ENCODE data around the gene TSTD1.
A peak's percentile ranks its signal among the peaks of the same experiment; 100 is the strongest.
"Not testable (repeated sequence)": the region's sequence is repeated elsewhere in the genome, so short reads cannot be mapped to it uniquely, and the experiment has no call there.

The TSTD1 gene

DNA sequence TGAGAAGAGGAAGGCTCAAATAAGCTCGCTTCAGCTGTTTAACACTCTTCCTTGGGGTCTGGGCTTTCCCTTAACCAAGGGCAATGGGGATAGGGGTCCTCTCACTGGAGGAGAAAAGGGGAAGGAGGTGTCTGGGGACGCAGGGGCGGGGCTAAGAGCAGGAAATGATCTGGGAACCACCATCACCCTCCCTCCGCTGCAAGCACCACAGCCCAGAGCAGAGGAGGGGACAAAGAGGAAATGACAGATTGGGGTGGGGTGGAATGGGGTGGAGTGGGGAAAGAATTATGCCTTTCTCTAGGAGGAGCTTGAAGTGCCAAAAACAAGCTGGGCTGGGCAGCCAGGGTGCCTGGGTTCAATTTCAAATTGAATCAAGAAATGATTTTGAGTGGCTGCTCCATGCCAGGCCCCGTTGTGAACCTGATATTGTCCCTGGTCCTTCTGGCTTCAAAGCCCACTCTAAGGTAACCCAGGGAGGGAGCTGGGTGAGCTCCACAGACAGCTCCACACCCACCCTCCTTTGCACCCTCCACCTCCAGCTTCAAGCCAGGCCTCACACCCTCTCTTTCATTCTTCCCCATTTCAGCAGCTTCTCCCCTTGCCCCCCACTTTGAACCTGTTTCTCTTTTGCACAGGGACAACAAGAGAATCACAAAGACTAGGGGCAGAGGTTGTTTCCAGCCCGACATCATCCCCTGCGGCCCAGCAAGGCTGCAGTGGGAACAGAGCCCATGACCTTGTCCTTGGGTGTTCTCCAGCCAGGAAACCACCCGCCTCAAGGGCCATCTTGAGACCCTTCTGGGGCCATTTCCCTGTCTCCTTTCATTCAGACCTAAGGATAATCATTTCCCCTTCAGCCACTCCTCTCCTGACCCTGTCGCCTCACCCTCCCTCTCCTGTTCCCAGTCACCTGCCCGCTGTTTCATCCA is 29.8 kb upstream of the TSTD1 start:
- peak; percentile 72 for DNase-seq (ENCODE audit: low read depth)

DNA sequence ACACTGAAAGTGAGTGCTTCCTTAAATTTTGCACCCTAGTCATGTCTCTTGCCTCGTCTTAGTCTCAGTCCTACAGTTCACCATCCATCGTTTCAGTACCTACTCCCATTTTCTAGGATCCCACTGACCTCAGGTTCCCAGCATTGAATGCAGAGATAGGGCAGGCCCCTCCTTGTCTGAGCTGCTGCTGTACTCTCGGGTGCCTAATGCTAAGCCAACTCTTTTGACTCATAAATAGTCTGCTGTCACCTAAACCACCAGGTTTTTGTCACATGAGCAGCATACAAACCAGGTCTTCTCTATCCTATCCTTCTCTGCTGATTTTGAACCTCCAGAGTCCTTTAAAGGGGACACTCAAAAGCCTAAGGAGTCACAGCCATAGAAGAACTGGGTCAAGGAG is 27.9 kb upstream of the TSTD1 start:
- no peak for DNase-seq (ENCODE audit: low read depth)

DNA sequence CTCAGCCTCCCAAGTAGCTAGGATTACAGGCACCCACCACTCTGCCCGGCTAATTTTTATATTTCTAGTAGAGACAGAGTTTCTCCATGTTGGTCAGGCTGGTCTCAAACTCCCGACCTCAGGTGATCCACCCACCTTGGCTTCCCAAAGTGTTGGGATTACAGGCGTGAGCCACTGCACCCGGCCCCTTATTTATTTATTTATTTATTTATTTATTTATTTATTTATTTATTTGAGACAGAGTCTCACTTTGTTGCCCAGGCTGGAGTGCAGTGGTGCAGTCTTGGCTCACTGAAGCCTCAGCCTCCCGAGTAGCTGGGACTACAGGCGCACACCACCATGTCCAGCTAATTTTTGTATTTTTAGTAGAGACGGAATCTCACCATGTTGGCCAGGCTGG is 26.9 kb upstream of the TSTD1 start:
- not testable (repeated sequence) for DNase-seq (ENCODE audit: low read depth)

DNA sequence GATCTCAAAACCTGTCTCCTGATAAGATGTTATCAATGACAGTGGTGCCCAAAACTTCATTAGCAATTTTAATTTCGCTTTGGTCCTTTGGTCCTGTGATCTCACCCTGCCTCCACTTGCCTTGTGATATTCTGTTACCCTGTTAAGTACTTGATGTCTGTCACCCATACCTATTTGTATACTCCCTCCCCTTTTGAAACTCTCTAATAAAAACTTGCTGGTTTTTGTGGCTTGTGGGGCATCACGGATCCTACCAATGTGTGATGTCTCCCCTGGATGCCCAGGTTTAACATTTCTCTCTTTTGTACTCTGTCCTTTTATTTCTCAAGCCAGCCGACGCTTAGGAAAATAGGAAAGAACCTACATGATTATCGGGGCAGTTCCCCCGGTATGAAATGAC is 25.2 kb upstream of the TSTD1 start:
- not testable (repeated sequence) for DNase-seq (ENCODE audit: low read depth)

DNA sequence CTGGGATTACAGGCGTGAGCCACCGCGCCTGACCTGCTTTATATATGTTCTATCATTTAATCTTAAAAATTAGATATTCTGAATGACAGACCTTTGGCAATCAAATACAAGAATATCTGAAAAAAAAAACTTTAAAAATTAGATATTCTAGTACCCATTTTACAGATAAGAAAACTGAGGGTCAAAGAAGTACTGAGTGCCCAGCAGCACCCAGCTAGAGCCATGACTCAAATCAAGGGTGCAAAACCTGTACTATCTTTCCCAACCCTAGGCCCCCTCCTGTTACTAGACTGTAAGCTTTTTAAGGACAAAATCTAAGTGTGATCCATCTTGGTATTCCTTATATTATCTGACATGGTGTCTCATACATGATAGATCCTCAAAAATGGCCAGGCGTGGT is 22.7 kb upstream of the TSTD1 start:
- no peak for DNase-seq (ENCODE audit: low read depth)

DNA sequence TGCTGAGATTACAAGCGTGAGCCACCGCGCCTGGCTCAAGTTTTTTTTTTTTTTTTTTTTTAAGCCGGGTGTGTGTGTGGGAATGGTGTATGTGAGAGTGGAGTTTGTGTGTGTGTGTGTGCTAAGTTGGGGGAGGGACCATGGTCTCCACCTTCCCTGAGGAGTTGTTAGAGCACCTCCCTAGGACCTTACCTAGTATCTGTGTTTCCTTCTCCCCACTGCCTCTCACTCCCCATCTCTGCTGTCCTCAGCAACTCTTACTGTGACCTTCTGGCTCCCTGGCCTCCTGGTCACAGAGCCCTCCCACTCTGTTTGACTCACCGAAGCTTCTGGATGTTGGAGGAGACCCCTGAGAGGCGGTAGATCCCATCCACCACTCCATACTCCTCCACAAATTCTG is 20.5 kb upstream of the TSTD1 start:
- DNase-seq (ENCODE audit: low read depth): no peak

DNA sequence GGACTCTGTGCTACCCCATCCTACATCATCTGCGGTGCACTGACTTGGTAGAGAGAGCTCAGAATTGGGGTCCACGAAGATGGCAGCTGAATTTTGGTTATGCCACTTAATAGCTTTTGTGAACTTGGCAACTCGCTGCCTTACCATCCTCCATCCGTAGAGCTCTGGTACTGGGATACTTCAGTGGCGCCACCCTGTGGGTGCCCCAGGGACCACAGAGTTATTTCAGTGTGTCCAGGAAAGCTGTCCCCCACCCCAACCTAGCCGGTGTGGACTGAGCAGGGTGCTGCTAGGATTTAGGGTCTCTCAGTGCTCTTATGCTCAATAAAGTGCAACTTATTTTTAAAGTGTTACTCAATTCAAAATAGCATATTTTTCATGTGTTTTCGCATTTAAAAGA is 16.0 kb upstream of the TSTD1 start:
- no peak for DNase-seq (ENCODE audit: low read depth)

DNA sequence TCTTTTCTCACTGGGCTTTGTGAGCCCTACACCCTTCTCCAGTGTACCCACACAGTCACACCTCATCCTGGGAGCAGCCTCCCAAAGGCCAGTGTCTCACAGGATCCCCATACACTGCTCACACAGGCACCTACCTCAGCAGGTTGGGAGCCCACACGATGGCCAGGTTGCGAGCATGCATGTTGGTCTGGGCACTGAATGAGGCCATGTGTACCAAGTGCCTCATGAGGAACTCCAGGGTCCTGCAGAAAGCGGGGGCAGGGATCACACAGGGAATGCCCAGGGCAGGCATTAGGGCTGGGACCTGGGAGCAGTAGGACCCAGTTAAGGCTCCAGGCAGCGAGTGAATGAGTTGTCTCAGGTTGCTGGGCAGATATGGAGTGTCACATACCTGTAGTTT is 15.5 kb upstream of the TSTD1 start:
- DNase-seq (ENCODE audit: low read depth): no peak

DNA sequence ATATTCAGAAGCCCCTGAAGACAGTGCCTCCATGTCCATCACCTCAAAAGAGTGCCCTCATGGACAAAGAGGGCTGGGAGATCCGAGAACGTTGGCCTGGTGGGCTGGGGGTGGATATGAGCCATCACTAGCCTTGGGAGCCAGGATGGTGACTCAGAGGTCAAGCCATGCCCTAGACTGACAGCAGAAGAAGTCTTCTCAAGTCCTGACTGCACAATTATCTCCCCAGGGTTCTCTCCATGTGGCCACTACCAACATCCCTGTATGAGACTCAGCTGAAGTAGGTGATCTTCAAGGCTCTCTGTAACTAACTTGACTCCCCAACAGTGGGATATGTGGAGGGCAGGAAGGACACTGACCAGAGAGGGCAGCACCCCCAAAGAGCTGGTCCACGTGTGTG is 14.1 kb upstream of the TSTD1 start:
- no peak for DNase-seq (ENCODE audit: low read depth)

DNA sequence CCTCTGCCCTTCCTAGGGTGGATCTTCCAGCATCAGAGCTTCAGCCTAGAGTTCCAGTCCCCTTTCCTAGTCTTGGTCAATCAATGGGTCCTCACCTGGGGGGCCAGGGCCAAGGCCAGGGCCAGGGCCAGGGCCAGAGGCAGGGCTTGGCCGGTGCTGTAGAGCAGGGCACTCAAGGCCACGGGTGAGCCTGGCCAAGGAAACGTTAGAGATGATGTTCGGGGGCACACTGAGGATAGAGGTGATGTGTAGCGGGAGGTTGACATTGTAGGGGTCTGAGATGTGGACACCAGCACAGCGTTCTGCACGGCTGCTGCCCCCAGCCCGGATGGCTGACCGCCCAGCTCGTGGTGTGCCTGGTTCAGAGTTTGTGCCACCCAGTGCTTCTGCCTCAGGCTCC is 12.5 kb upstream of the TSTD1 start:
- no peak for DNase-seq (ENCODE audit: low read depth)

DNA sequence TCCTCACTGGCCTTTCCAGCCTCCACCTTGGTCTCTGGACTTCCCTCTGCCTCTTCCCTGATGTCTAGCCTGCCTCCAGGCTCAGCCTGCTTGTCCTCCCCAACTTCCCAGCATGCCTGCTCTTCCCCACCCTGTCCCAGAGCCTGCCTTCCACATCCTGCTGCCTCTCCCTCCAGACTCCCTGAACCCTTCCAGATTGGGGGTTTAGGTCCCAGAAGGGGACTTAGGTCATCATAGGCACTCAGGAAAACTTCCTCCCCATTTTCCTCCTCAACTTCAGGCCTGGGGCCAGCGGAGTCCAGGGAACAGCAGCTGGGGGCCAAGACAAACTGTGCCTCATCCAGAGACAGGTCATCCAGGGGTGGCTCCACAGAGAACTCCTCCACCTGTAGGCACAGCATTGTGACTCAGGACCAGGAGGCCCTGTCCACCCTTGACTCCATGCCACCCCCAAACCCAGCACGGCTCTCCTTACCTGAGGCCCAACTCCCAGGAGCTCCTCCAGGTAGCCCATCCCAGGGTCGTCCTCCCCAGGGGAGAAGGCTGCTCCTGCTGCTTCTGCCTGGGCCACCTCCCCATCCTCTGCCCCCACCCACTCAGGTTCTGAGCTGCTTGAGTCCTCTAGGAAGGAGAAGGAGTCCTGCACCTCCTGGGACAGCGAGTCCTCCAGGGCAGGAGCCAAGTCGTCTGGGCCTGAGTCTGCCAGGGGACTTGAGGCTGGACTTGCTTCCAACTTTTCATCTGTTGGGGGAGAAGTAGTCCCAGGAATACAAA is 10.4 kb upstream of the TSTD1 start:
- no peak for DNase-seq (ENCODE audit: low read depth)

DNA sequence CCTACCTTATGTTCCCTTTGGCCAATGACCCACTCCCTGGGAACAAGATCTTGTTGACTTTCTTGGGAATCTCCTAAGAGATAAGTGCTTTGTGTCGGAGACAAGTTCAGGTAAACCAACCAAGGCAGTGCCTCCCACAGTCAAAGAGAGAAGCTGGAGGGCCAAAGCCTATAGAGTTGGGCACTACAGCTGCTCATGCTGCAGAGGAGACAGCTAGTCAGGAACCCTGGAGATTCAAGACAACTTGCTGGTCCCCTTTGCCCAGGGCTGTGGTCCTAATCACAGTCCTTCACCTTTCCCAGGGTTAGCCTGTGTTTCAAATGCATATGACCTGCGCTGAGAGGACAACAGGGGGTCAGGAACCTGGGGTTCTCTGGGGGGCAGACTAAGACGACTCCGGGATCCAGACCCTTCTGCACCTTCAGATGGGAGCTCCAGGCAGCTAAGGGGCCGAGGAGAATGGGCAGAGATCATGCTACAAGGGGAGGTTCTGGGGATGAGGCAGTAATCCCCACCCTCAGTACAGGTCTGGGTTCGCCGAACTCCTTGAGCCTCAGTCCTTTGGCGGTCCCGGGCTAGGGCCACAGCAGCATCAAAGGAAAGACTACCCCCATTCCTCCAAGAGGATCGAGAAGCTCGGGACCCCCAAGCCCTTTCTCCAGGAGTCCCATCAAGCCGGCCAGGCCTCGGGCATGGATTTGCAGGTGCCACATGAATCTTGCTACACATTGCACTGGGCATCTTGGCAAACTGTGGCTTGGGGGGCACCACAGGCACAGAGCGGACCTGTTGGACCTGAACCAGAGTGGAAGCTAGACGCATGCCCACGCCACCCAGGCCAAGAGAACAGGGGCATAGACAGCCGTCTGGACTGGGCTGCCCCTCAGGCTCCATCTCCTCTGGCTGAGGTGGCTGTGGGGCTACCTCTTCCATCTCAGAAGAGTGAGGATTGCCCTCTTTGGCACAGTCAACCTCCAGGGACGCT is 9.0 kb upstream of the TSTD1 start:
- no peak for DNase-seq (ENCODE audit: low read depth)

DNA sequence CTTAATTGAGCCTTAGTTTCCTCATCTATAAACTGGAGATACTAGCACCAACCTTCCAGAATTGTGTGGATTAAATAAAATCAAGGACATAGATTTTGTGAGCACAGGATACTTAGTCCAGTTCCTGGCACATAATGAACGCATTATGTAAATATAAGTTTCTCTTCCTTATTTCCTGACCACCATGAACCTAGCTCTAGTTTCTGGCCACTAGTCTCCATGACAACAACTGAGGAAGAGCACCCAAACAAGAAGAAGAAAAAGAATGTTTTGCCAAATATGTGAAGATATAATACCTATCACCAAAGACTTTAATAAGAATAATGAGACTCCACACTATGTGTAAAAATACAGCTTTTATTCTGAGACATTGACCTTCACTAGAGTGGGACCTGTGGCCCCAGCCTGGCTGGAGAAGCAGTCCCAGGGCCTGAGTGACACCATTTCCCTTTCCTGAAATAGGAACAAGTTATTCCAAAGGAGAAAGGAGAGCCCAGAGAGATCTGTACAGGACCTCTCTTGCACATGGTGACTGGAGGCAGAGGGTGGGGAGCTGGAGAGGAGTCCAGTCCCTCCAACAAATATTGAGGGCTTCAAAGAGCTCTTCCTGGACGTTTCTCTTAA is 8.0 kb upstream of the TSTD1 start:
- no peak for DNase-seq (ENCODE audit: low read depth)

DNA sequence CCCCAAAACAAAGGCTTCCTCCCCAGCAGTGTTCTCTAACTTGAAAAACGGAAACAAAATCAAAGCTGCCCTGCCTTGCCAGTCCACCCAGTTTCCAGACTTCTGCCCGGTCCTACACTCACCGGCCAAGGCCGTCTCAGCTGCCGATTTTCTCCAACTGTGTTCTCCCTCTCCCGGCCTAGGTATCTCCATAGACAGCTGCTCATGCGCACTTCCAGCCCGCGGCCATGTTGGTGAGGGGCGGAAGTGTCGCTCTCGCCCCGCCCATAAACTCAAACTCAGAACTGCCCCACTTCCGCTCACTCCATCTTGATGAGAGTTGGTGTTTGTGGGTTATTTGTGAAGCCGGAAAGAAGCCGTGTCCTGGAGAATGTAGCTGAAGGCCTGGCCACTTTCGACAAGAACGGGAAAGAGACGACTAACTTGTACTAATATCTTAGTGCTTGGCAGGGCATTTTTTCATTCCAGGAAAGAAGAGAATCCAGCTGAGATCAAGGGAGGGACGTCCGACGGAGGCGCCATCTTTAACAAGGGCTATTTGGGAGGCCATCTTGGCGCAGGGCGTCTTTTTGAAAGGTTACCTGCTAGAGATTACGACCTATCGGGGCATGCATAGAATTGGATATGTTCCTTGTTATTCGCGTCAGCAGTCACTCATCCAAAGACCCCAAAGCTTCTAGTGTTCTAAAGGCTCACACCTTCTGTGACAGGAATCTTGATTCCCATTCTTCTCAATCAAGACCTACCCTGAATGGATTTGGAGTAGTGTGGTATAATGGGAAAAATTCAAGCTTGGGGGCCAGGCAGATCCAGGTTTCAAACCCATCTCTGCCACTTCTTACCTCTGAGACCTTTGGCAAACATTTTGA is 7.2 kb upstream of the TSTD1 start, which contains the start of gene USF1:
USF1 (minus strand) TSS at position 242 of the 869 bp plus-strand sequence. CDS start 2,702 bp downstream, outside the sequence.
- peak; percentile 91 for DNase-seq (ENCODE audit: low read depth)

DNA sequence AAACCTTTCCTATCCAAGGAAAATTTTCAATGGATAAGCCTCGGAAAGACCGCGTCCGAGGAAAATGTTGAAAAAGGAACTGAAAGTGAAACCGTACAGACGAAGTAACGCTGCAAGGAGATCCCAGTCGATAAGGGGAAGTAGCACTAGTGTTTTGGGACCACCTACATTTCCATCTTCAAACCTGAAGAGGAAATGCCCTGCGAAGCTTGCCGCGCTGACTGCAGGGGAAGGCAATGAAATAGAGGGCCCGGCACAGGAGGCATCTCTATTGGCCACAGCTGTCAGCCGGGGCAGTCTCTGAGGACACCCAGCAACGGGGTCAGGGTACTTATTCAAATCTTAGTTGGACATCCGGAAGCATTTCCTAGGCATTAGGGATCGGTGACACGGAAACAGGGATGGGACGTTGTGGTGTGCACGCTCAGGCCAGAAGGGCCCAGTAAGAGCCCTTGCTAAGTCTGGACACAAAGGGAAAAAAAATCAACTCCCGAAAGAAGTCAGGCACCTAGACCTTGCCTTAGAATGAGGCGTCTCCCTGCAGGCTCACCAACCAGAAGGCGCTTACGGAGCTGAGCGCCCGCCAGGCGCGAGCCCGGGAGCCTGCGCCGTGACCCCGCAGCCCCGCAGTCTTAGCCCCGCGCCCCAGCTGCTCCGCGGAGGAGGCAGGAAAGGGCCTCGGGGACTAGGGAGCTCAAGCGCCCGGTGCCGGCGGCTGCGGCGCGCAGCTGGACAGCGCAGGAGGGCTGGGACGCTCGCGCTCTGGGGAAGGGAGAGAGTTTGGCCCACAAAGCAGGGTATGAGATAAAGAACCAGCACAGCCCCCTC is 6.4 kb upstream of the TSTD1 start:
- DNase-seq (ENCODE audit: low read depth): peak; percentile 35

DNA sequence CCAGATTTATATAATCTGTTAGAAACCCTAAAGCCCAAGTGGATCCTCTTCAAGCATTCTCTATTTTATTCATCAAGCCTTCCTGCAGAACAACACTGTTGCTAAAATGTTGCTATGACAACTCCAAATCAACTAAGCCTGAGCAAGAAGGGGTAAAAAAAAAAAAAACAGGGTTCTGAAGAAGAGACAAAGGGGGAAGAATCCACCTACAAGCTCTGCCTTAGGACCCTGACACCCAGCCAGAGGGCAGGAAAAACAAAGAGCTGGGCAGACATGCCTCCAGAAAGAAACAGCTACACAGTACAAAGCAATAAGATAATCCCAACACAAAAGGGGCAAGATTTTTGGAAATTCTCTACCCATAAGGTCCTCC is 5.8 kb upstream of the TSTD1 start:
- DNase-seq (ENCODE audit: low read depth): no peak

DNA sequence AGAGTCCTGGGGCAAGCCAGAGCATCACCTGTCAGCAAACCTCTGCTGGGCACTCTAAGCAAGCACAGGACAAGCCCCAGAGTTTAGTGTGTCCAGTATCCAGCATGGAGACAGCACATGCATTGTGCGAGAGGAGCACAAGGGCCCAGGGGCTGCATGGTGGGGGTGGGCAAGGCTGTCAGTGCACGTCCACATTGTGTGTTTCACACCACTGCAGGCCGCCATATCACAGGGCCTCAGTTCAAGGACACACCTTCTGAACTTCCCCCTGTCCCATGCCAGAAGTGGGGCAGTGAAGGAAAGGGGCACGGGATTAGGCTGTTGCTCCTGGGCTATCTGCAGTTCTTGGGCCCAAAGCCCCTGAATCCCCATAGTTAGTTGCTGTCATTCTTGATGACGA is 782 bp upstream of the TSTD1 start:
- no peak for DNase-seq (ENCODE audit: low read depth)

DNA sequence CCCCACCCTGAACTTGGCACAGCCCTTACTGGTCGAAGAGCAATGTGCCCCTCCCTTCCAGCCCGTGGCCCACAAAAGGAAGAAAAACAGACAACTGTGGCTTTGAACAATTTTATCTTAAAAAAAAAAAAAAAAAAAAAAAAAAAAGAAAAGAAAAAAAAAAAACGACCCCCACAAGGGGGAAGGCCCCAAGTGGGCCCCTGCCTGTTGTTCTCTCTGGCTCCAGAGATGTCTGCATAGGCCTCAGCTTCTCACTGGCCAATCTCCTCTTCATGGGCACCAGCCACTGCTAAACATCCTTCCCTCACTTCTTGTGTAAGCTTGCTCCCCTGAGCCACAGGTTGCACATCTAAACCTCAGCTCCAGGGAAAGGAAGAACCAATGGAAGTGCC is 386 bp upstream of the TSTD1 start:
- DNase-seq (ENCODE audit: low read depth): no peak

DNA sequence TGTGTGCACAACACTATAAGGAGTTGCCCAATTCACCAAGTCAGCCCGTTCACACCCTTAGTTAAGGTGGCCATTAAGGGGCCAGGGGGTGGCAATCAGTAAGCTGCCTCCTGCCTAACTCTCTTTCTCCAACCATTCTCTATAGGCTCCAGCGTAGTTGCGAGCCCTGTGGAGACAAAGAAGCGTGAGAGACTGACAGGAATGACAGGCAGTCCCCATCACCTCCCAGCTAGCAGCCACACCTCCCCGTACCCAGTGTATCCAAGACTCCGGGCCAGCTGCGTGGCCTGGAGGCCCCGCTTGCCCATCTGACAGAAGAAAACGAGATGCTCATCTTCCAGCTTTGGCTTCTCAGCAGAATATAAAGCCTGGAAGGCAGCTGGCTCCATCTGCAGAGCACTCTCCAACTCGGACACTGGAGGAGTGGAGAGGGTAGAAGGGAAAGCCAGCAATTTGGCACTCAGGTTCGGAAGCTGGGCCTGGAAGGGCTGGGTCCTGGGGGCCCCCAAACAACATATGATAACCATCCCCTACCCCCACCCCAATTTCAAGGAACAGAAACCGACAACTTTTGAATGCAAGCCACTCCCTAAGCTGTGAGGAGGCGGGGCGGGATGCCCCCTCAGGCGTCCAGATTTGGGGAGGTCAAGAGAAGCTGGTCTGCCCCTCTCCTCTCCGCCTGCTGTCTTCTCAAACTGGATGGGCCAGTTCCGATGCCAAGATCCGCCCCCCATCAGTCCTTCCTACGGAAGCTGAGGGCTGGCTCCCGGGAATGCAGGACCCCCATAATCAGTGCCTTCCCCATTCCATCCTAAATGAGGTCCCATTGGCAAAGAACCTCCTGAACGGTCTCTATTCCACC is 872 bp downstream of the TSTD1 start:
- no peak for DNase-seq (ENCODE audit: low read depth)
